ENCODE data around the gene MFF. TPM values are rescaled to one million over a fixed set of nuclear protein-coding genes. Genes with fewer than 3 reads are reported as not detected.

MFF gene
- total and polyA plus RNA-seq, 2 donors (not counting 3 experiments of a cell fraction or from before 2014, with no cell fraction given): 36.3 to 65.1 TPM

GRCh38 chr2:227325839-227326195 lies 766 bp downstream of the MFF start:
- Histone ChIP-seq H3K27ac (ENCODE audit: insufficient read depth, low read depth, low read length) (peak overlapping the region; percentile 59), H3K79me2 (ENCODE audit: control insufficient read depth, insufficient read depth, low read length) (peaks cover 33% of the 10 kb centered on the region), H3K36me3 (ENCODE audit: control insufficient read depth in 2 of 2, extremely low read depth in 1 of 2, insufficient read depth in 2 of 2, low read length in 2 of 2) (peaks cover 0 to 1% of the 10 kb centered on the region in 2 experiments), H3K4me3 (replicated peaks in 1 of 3; ENCODE audit: insufficient read depth in 1 of 3, low read depth in 1 of 3, low read length in 3 of 3) (peak overlapping the region; percentile 82 to 94 (median 85)), H3K9me3 (replicated peaks; ENCODE audit: control insufficient read depth, insufficient read depth, low read length) (no peaks in the 10 kb centered on the region), H3K27me3 (ENCODE audit: control insufficient read depth in 2 of 2, insufficient read depth in 2 of 2, low read length in 2 of 2) (no peaks in the 10 kb centered on the region), H3K4me2 (ENCODE audit: insufficient read depth, low read length) (peak overlapping the region; percentile 84), H3K9me1 (replicated peaks; ENCODE audit: control insufficient read depth, extremely low read depth, insufficient read depth, low read length) (no peaks in the 10 kb centered on the region), H4K20me1 (replicated peaks; ENCODE audit: control insufficient read depth, extremely low read depth, insufficient read depth, low read length) (no peaks in the 10 kb centered on the region), H3K9ac (replicated peaks; ENCODE audit: extremely low read depth, insufficient read depth, low read length) (peak overlapping the region; percentile 87), H2AFZ (ENCODE audit: low read depth, low read length) (peak overlapping the region; percentile 86), H3K4me1 (ENCODE audit: control insufficient read depth, extremely low read depth, insufficient read depth, low read length) (peaks cover 12% of the 10 kb centered on the region)
- POLR2A ChIA-PET: no interaction called here
- dilution Hi-C loops (cut with MboI; ENCODE audit: extremely low pct_ligation_motif_present, low sequenced_read_pairs) (no loop called here), intact Hi-C loops (cut with micrococcal nuclease) (loop anchor here (1.0 to 5.0 kb wide), 3 partner anchors 146 to 536 kb away; partner anchors contain the start of gene AGFG1)
- DNase-seq (ENCODE audit: low read depth, low spot score) (peak; percentile 52), FAIRE-seq (peak; percentile 21)
- TF ChIP-seq, protein P1, sequence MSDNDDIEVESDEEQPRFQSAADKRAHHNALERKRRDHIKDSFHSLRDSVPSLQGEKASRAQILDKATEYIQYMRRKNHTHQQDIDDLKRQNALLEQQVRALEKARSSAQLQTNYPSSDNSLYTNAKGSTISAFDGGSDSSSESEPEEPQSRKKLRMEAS (IDR thresholded peaks at IDR 0.05; ENCODE audit: insufficient read depth, insufficient read length): no peak
- TF ChIP-seq EZH2 (IDR thresholded peaks at IDR 0.05; ENCODE audit: borderline replicate concordance, low read depth, low read length, severe bottlenecking) (no peak), POLR2A (IDR thresholded peaks at IDR 0.05; ENCODE audit: low read depth, low read length) (no peak), JUN (IDR thresholded peaks at IDR 0.05; ENCODE audit: borderline replicate concordance, insufficient read depth, insufficient read length, low read depth) (no peak), POLR2AphosphoS5 (IDR thresholded peaks at IDR 0.05; ENCODE audit: insufficient read depth, low read depth, low read length) (no peak), GATA2 (IDR thresholded peaks at IDR 0.05; ENCODE audit: insufficient read depth, insufficient read length, low read depth, low read length) (no peak), MYC (IDR thresholded peaks at IDR 0.05; ENCODE audit: low read depth, low read length) (no peak), FOS (IDR thresholded peaks at IDR 0.05; ENCODE audit: borderline replicate concordance, insufficient read depth, low read length) (no peak)
- TF ChIP-seq, protein P2, sequence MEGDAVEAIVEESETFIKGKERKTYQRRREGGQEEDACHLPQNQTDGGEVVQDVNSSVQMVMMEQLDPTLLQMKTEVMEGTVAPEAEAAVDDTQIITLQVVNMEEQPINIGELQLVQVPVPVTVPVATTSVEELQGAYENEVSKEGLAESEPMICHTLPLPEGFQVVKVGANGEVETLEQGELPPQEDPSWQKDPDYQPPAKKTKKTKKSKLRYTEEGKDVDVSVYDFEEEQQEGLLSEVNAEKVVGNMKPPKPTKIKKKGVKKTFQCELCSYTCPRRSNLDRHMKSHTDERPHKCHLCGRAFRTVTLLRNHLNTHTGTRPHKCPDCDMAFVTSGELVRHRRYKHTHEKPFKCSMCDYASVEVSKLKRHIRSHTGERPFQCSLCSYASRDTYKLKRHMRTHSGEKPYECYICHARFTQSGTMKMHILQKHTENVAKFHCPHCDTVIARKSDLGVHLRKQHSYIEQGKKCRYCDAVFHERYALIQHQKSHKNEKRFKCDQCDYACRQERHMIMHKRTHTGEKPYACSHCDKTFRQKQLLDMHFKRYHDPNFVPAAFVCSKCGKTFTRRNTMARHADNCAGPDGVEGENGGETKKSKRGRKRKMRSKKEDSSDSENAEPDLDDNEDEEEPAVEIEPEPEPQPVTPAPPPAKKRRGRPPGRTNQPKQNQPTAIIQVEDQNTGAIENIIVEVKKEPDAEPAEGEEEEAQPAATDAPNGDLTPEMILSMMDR (IDR thresholded peaks at IDR 0.05; ENCODE audit: extremely low read depth in 1 of 2, insufficient read depth in 1 of 2, low read depth in 1 of 2, low read length in 2 of 2): no peak
- no TSS peak for BruUV-seq (replicated peaks)
- CTCF ChIA-PET: interaction anchor here (0.7 to 3.0 kb wide), 5 partner anchors 10 to 440 kb away, joined by 3 to 10 read pairs (median 5); no protein-coding TSS in a partner anchor

Data from endothelial cell of umbilical vein (primary cell).